Measurements from ENCODE around the gene ST6GAL1.
"Not testable (repeated sequence)": the region's sequence is repeated elsewhere in the genome, so short reads cannot be mapped to it uniquely, and the experiment has no call there.

Gene ST6GAL1

GRCh38 chr3:186946756-186947375 lies 16.5 kb downstream of the ST6GAL1 start:
- no peak for DNase-seq

GRCh38 chr3:186949281-186949982 lies 19.1 kb downstream of the ST6GAL1 start:
- DNase-seq = no peak

GRCh38 chr3:186950402-186951093 lies 20.2 kb downstream of the ST6GAL1 start:
- DNase-seq = no peak

- DNase-seq = no peak
Measured at GRCh38 chr3:186951640-186952552, 21.6 kb downstream of the ST6GAL1 start.

- no peak for DNase-seq
Measured at GRCh38 chr3:186953011-186953487, 22.7 kb downstream of the ST6GAL1 start.

- not testable (repeated sequence) for DNase-seq
Measured at GRCh38 chr3:186953992-186954699, 23.8 kb downstream of the ST6GAL1 start.

GRCh38 chr3:186955898-186956696 lies 25.8 kb downstream of the ST6GAL1 start:
- no peak for DNase-seq

GRCh38 chr3:186959029-186959624 lies 28.8 kb downstream of the ST6GAL1 start:
- no peak for DNase-seq

- DNase-seq = no peak
Measured at GRCh38 chr3:186960347-186960746, 30.0 kb downstream of the ST6GAL1 start.

GRCh38 chr3:186962445-186962844 lies 32.1 kb downstream of the ST6GAL1 start:
- DNase-seq = no peak

- DNase-seq = no peak
Measured at GRCh38 chr3:186963636-186964035, 33.3 kb downstream of the ST6GAL1 start.

- DNase-seq = no peak
Measured at GRCh38 chr3:186964071-186964470, 33.7 kb downstream of the ST6GAL1 start.

GRCh38 chr3:186964616-186965015 lies 34.3 kb downstream of the ST6GAL1 start:
- no peak for DNase-seq

- DNase-seq = no peak
Measured at GRCh38 chr3:186965141-186965879, 35.0 kb downstream of the ST6GAL1 start.

- no peak for DNase-seq
Measured at GRCh38 chr3:186966406-186966805, 36.1 kb downstream of the ST6GAL1 start.

- DNase-seq = not testable (repeated sequence)
Measured at GRCh38 chr3:186967236-186967635, 36.9 kb downstream of the ST6GAL1 start.

GRCh38 chr3:186967686-186968085 lies 37.4 kb downstream of the ST6GAL1 start:
- no peak for DNase-seq

- no peak for DNase-seq
Measured at GRCh38 chr3:186969607-186970006, 39.3 kb downstream of the ST6GAL1 start.

GRCh38 chr3:186971106-186971505 lies 40.8 kb downstream of the ST6GAL1 start:
- DNase-seq = not testable (repeated sequence)

- peak; percentile 68 for DNase-seq
Measured at GRCh38 chr3:186971578-186971977, 41.3 kb downstream of the ST6GAL1 start.

Data from NCI-H2029 (cell line).